CD1c-positive myeloid dendritic cell (primary cell): ENCODE measurements around the gene OXGR1.

Experiments
- DNase-seq: peaks from one replicate; pipeline ENCODE4 v3.0.0-alpha.2; 2016; ENCODE audit errors: extremely low spot score

Gene OXGR1

DNA sequence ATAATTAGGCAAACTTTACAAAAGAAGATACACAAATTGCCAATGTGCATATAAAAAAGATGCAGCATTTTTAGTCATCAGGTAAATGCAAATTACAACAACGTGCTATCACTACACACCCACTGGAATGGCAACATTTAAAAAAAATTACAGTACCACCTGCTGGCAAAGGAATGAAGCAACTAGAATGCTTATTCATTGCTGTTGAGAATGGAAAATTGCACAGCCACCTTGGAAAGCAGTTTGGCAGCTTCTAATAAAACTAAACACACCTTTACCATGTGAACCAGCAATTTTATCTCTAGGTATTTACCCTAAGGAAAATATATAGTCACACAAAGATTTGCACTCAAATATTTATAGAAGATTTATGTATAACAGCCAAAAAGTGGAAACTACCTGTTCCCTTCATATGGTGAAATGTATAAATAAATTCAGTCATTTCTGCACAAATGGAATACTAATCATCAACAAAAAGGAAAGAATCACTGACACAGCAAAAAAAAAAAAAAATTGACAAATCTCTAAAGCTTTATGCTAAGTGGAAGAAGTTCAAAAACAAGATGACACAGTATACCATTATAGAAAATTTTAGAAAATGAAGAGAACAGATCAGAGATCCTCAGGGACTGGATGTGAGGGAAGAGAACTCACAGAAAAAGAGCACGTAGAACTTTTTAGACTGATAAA is 30.3 kb downstream of the OXGR1 start:
- DNase-seq, result no peak

DNA sequence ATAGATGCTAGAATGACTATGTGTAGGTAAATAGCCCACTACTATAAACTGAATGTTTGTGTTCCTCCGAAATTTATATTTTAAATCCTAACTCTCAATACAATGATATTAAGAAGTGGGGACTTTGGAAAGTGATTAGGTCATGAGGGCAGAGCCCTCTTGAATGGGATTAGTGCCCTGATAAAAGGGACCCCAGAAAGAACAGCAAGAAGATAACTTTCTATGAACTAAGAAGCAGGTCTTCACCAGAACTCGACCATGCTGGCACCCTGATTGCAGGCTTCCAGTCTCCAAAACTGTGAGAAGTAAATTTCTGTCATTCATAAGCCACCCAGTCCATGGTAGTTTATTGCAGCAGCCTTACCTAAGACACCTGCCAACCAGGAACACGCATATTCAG is 33.9 kb downstream of the OXGR1 start:
- DNase-seq, result no peak

DNA sequence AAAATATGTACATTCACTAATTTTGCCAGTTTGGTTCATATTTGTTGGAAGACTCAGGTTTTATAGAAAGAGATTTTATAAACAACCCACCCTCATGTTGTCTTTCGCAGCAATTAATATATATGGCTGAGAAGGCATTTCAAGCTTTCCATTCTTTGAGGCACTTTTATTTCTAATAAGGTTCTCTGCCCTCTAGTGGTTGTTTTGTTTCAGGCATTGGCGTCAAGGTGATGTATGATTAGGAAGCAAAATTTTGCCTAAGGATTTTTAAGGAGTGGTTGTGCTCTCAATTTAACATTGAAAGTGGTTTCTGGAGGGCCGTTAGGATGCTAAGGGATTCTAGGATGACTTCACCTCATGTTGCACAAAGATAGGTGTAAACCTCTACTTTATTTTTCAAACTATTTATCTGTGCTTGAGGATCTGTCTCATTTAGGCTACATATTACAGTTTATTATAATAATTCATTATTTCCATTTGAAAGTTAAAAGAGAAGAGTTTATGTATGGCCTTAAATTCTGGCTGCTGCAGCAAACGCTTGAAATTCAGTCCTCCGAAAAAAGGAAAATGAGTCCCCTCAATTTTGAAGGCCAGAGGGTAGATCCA is 35.9 kb downstream of the OXGR1 start:
- peak; percentile 26 for DNase-seq

DNA sequence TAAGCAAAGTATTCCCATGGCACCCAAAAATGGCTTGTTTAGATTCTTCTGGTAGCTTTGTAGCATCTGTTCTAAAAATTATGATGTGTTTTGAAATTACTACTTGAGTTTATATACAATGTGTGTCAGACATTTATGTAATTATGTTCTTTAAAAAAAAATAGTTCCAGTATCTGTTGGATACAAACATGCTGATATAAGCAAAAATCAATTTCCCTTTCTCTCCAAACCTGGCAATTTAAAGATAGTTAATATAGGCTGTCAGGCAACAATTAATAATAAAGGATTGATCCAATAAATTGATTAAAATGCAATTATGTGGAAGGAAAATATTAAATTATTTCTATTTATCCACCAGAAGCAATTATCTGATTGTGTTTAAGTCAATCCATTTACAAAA is 41.7 kb downstream of the OXGR1 start:
- no peak for DNase-seq

DNA sequence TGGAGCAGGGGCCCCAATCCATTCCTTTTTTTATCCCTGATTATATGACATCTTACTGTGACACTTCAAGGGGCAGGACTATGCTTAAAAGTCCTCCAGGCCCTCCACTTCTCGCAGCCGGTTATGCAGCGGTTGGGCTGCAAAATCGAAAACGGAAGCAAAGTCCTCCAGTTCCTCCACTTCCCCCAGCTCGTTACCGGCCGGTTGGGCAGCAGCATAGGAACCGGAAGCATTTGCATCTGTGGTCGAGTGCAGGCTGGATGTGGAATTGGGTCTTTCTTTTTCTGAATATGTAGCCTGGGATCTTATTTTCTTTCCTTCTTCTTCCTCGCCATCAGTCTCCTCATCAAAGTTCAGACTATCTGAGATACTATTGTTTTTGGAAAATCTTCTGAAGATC is 46.1 kb downstream of the OXGR1 start:
- DNase-seq, result no peak

DNA sequence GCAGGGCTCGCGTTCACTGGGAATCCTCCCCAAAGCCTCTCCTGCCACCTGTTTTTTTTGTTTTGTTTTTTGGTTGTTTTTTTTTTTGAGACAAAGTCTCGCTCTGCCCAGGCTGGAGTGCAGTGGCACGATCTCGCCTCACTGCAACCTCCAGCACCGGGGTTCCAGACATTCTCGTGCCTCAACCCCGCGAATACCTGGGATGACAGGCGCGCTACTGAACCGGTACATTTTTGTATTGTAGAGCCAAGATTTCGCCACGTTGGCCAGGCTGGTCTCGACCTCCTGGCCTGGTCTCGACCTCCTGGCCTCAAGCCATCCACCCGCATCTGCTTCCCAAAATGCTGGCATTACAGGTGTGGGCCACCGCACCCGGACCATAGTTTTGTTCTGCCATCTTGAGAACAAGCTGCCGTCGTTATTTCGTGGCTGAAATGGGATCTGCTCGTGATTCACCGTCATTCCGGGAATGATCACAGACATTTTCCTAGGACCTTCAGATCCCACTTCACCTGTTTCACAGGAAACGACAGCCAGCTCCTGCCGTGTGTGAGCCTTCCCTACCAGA is 46.8 kb downstream of the OXGR1 start:
- DNase-seq, result no peak

DNA sequence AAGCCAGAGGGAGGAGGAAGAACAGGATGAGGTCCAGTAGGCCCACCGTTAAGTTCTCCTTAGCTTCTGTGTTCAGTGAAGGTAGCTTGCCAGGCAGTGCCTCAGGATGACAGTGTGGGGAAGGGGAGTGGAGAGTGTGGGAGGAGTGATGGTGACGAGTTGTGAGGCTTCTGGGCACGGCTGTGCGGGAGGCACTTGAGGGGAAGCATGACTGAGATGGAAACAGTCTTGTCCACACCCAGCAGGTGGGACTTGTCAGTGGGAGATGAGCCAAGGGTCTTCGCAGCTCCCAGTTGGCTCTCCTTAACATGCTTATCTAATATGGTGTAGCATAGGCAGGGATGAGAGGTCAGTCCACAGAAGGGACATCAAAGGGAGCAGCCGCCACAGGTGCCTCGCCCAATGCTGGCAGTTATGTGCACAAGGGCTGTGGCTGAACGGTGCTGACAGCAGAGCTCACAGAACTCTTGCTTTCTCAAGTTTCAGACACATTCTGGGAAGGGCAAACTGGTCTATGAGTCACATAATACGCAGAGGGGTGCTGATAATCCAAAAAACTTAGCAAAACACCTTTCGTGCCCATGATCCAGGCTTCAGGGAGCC is 47.5 kb downstream of the OXGR1 start:
- no peak for DNase-seq

DNA sequence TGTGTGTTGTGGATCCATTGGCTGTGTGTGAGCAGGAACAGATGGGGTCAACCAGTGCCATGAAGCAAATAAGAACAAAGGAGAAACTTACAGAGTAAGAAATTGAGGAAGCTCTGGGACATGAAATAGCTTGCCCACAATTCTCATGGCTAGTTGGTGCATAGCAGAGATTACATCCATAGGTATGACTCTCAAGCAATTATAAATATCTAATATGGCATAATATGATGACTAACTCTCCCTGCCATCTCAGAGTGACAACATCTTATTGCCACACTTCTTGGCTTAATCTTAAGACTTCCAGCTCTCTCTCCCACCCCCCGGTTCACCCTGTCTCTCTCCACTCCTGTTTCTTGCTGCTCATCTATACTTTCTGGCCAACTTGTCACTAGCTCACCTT is 53.3 kb downstream of the OXGR1 start:
- no peak for DNase-seq

DNA sequence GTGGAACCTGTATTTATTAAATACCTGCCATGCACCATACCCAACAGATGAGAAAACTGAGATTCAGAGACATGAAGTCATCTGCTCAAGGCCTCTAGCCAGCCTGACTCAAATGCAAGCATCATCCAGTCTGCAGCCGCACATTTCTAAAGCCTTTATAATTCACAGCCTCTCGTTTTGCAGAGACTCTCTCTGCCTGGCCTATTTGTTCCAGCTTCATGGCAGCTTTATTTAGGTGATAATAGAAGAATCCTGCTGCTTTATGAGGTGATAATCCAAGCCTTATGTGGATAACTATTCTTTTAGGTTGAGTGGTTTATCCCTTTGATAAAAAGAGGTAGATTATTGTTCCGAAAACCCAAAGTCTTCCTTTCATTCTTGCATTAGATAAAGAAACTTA is 58.4 kb downstream of the OXGR1 start:
- no peak for DNase-seq
